GM18873 (cell line): Measurements from ENCODE around the gene APOBEC3G.

Experiments used
- ATAC-seq: cut with Tn5 transposase; IDR thresholded peaks from one replicate; pipeline ENCODE4 v1.9.1; 2021; ENCODE audit warnings: mild to moderate bottlenecking, moderate library complexity, moderate number of reproducible peaks; ENCODE audit not compliant: unreplicated experiment, low FRiP score

The APOBEC3G gene

GRCh38 chr22:39090426-39091064, 13.5 kb downstream of the APOBEC3G start:
- no peak for ATAC-seq

GRCh38 chr22:39091126-39092081, 14.3 kb downstream of the APOBEC3G start:
- no peak for ATAC-seq

DNA sequence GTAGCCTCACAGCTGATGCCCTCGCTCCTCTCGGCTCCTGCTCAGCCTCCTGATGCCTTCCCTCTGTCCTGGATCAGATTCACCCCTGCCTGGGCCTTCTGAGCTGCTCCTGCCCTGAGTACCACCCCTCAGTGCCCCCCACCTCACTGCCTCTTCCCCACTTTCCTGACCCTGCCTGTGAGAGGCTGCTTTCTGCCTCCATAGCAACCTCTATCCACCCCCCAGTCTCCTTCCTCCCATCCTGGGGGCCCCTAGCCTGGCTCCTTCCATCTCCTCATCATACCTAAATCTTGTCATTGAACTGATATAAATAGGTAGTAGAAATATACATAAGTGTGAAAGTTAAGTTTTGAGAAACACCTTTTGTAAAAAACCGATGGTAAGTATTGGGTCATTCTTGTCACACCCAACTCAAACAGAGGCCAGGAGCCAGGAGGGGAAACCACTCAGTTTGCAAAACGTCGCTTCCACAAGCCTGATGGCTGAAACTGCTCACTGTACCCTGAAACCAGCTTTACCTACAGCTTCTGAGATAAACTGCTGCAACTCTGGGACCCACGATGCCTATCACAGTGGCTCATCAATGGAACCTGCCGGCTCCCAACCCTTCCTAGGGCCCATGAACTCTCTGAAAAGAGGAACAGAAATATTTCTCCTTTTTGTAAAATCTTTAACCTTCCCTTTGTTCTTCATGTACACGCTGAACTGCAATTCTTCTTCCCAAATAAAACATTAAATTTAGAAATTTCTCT, 15.2 kb downstream of the APOBEC3G start:
- ATAC-seq: no peak

DNA sequence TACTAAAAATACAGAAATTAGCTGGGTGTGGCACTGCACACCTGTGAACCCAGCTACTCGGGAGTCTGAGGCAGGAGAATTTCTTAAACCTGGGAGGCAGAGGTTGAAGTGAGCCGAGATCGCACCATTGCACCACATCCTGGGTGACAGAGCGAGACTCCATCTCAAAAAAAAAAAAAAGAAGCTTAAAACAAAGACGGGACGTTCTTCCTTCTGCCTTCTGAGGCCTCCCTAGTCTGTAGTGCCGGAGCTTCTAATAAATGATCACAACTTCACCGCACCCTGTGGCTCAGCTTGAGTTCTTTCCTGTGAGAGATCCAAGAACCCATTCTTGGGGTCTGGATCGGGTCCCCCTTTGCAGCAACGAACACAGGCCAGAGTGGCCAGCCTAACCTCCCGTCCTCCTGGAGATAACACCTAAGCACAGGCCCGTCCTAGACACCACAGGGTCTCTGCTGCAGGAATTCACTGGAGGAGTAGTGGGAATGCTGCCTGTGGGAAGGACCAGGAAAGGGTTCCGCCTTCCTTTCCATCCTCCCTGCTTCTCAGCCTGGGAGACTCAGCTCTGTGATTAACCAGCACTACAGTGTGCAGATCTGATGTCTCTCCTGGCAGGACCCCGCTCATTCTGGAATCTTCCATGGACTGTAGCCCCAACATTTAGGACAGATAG, 17.8 kb downstream of the APOBEC3G start:
- ATAC-seq: no peak

DNA sequence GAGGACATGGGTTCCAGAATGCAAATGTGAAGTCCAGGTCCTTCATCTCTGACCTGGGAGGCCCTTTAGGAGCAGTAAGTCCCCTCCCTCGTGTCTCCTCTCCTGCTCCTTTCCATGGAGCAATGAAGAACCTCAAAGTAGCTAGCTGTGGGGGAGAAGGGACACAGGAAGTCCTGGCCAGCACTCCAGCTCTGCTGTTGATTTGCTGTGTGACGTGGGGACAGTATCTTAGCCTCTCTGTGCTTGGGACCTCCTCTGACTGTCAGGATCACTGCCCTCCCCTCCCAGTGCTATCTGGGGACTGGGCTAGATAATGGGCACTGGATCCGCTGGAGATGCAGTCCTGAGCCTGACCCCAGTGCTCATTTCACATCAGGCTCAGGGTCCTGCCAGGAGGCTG, 18.9 kb downstream of the APOBEC3G start:
- no peak for ATAC-seq

DNA sequence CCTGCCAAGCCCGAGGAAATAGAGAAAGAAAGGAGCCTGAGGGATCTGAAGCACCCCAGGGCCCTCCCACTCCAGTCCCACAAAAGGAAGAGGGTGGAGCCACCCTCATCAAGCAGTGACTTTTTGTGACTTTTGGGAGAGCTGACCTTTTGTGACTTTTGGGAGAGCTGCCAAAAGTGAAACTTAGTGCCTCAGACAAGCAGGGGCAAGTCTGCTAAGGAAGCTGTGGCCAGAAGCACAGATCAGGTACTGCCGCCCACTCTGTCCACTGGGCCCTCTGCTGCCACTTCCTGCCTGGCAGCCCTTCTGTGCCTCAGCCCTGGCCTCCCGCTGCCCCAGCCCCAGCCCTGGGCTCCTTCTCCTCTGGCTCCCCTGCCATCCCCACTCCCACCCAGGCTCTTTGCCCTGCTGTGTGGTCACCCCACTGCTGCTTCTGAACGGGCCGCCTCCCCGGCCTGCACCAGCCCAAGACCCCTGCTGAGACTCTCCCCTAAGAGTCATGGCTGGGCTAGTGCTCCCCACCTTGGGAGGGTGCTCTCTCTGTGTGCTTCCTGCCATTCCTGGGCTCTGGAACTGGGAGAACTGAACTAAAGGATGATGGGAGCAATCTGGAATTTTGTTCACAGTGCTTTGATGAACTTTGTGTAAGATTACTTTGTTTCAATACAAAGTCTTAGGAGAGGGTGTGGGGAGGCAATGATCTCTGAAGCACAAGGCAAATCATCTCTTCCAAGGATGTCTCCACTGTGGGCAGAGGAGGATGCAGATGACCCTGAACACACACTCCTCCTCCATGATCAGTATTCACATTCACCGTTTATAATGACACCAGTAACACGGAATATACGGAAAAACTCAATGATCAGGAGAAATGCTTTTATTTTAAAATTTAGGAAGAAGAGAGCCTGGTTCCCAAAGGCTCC, 20.3 kb downstream of the APOBEC3G start, which contains the start of gene APOBEC3H:
TSS of gene APOBEC3H (plus strand) at position 147 of the 923 bp plus-strand sequence. CDS start 3,035 bp downstream, outside the sequence.
- ATAC-seq: no peak

GRCh38 chr22:39098026-39098425, 21.0 kb downstream of the APOBEC3G start:
- no peak for ATAC-seq

DNA sequence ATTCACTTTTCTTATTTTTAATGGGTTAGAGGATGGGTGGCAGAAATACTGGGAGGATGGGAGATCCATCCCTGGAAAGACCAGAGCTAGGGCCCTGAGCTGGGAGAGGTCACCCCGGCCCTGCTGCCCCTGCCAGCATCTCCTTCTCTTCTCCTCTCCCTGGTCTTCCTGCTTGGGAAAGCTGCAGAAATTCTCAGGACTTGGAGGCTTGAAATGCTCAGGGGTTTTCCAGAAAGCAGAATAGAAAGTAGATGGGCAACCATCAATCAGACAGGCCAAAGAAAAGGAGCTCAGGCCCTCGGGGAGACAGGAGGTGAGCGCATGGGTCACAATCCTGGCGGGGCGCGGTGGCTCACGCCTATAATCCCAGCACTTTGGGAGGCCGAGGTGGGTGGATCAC, 21.5 kb downstream of the APOBEC3G start:
- no peak for ATAC-seq

GRCh38 chr22:39101226-39101625, 24.2 kb downstream of the APOBEC3G start:
- no peak for ATAC-seq

- ATAC-seq: no peak
Observed at GRCh38 chr22:39103431-39103830, 26.4 kb downstream of the APOBEC3G start.

DNA sequence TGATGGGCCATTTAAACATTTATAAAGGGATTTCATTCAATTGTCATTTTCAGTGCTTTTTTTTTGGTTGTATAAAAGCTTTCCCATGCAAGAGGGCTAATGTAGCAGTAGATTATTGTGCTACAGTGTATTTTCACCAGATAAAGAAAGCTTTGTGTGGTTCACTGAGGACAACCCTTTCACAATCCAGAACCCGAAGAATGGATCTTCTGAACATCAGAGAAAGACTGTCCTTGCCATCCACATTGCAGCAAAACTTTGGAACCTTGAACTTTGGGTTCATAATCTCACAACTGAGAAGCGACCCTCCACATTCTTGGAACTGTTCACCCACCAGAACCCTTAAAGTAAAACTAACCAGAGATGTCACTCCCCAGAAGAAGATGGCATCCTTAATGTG, 29.3 kb downstream of the APOBEC3G start:
- no peak for ATAC-seq

- ATAC-seq: no peak
Observed at GRCh38 chr22:39108487-39108886, 31.4 kb downstream of the APOBEC3G start.

DNA sequence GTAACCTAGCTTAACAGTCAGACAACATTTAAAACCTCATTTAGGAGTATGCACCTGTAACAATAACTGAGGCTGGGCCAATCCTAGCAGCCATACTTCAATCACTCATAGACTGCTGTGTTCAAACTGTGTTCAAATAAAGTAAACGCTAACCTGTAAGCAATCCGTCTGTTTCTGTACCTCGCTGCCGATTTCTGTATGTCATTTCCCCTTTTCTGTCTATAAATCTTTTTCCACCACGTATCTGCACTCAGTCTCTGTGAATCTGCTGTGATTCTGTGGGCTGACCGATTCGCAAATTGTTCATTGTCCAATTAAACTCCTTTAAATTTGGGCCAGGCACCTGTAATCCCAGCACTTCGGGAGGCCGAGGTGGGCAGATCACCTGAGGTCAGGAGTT, 32.3 kb downstream of the APOBEC3G start:
- no peak for ATAC-seq

- ATAC-seq: no peak
Observed at GRCh38 chr22:39110631-39111561, 33.8 kb downstream of the APOBEC3G start.

- ATAC-seq: no peak
Observed at GRCh38 chr22:39114112-39114511, 37.0 kb downstream of the APOBEC3G start.

- no peak for ATAC-seq
Observed at GRCh38 chr22:39115570-39115969, 38.5 kb downstream of the APOBEC3G start.

- ATAC-seq: no peak
Observed at GRCh38 chr22:39115977-39116621, 39.0 kb downstream of the APOBEC3G start.
